Vagina (tissue), 2 donors: Measurements from ENCODE around the gene ZCCHC3.

Source experiments
- CTCF ChIP-seq, 3 experiments: fragments of 450-650 bp in 2 of 3; fragments of 200-600 bp in 1 of 3; sonication (generic) in 1 of 3; IDR thresholded peaks; one replicate each; pipeline ENCODE4 v1.5.1; 2017 to 2019; ENCODE audit warnings: antibody characterized with exemption in 3 of 3, mild to moderate bottlenecking in 2 of 3, moderate library complexity in 2 of 3
- POLR2A ChIP-seq, 2 donors: fragments of 450-650 bp; IDR thresholded peaks; one replicate each; pipeline ENCODE4 v1.6.1; 2017; ENCODE audit warnings: antibody characterized with exemption in 2 of 2, mild to moderate bottlenecking in 2 of 2, moderate library complexity in 2 of 2
- POLR2AphosphoS5 ChIP-seq, 2 donors: sonication (generic); formaldehyde crosslinking; IDR thresholded peaks; one replicate each; pipeline ENCODE4 v1.9.0; 2017; ENCODE audit warnings: antibody characterized with exemption in 2 of 2, mild to moderate bottlenecking in 2 of 2, low read depth in 1 of 2; ENCODE audit not compliant: insufficient read depth in 1 of 2

GRCh38 chr20:298776-299391 is 1.5 kb downstream of the ZCCHC3 start:
- TF ChIP-seq POLR2A (IDR thresholded peaks at IDR 0.05) (no peak), POLR2AphosphoS5 (IDR thresholded peaks at IDR 0.05; ENCODE audit: insufficient read depth in 1 of 2, low read depth in 1 of 2) (no peak), CTCF (IDR thresholded peaks at IDR 0.05) (no peak)
